Kidney (tissue), 14 donors: ENCODE results near the gene NUDT8. TPM values are rescaled to one million over a fixed set of nuclear protein-coding genes. Genes with fewer than 3 reads are reported as not detected.

Source experiments
- DNase-seq, 5 donors: peaks; one replicate each; pipeline ENCODE4 v3.0.0-alpha.2; 2013 to 2020
- FAIRE-seq: peaks from 2 replicates; lab custom pipeline; 2012; peaks lifted over from hg19 to GRCh38; lab: Jason Lieb, UNC
- H3K27ac ChIP-seq, 2 donors: one replicate each; pipeline ENCODE4 v1.7.0; 2013; ENCODE audit warnings: low read depth in 2 of 2, low read length in 2 of 2, inconsistent platforms in 1 of 2
- H3K27me3 ChIP-seq: one replicate; pipeline ENCODE4 v1.7.1; 2013; ENCODE audit warnings: low read length, inconsistent platforms; ENCODE audit not compliant: control insufficient read depth, insufficient read depth
- H3K36me3 ChIP-seq, 3 donors: one replicate each; pipeline versions ENCODE4 v1.7.0 to v1.7.1; 2013; ENCODE audit warnings: low read length in 3 of 3, control low read depth in 1 of 3, inconsistent platforms in 1 of 3; ENCODE audit not compliant: insufficient read depth in 3 of 3, control insufficient read depth in 2 of 3
- H3K4me1 ChIP-seq, 3 donors: one replicate each; pipeline versions ENCODE4 v1.7.0 to v1.7.1; 2013; ENCODE audit warnings: low read length in 3 of 3, inconsistent platforms in 1 of 3, low read depth in 1 of 3; ENCODE audit not compliant: control insufficient read depth in 2 of 3, insufficient read depth in 2 of 3
- H3K4me3 ChIP-seq, 3 donors: one replicate each; pipeline versions ENCODE4 v1.7.0 to v1.8.1; 2013; ENCODE audit warnings: low read length in 3 of 3, control low read depth in 1 of 3, inconsistent platforms in 1 of 3
- H3K9ac ChIP-seq, 3 donors: one replicate each; pipeline versions ENCODE4 v1.7.0 to v1.7.1; 2013; ENCODE audit warnings: low read length in 3 of 3, control low read depth in 1 of 3, inconsistent platforms in 1 of 3
- H3K9me3 ChIP-seq, 3 donors: one replicate each; pipeline versions ENCODE4 v1.7.0 to v1.7.1; 2013; ENCODE audit warnings: low read length in 3 of 3, control low read depth in 1 of 3, inconsistent platforms in 1 of 3; ENCODE audit not compliant: control insufficient read depth in 2 of 3, insufficient read depth in 1 of 3
- CTCF ChIP-seq: IDR thresholded peaks from 3 replicates; pipeline ENCODE4 v1.5.1; 2012; ENCODE audit warnings: mild to moderate bottlenecking, moderate library complexity, borderline replicate concordance; ENCODE audit not compliant: insufficient read depth; ENCODE audit errors: extremely low read depth
- intact Hi-C: fragments of 100-400 bp; cut with DNase I; formaldehyde crosslinking; loops from one replicate; pipeline ENCODE4 v1.11.1; 2022
- polyA plus RNA-seq: library from polyadenylated mRNA; stranded (reverse); fragments of 350-450 nt; fragmentation: Illumina TruSeq; extraction: RNeasy Lipid Tissue Mini Kit (QIAGEN cat#74804); gene quantifications from one replicate; pipeline ENCODE4 v1.2.3, GENCODE V29; 2014; ENCODE audit warnings: low read depth, low replicate concordance; ENCODE audit not compliant: insufficient read depth
- total RNA-seq: library from RNA; stranded (reverse); fragmentation: NEBNext Ultra II Directional; extraction: Animal tissue kit (Norgen Biotek cat#: 25700); gene quantifications from one replicate; pipeline ENCODE4 v1.2.1, GENCODE V29; 2021
- donor health status: control.
- donor health status: control.
- donor health status: control.
- donor health status: control.
- donor health status: control.
- donor health status: DM: yes; HTN: yes; CAD: no.
- donor health status: Normal renal cell carcinoma (clear cell type).

NUDT8 gene
- total and polyA plus RNA-seq, 2 donors from 2014 or later: 11.9 to 57.0 TPM

GRCh38 chr11:67632175-67632981 lies 2.6 kb upstream of the NUDT8 start:
- Histone ChIP-seq H3K27me3 (no peaks in the 10 kb centered on the region), H3K4me3 (no peak overlapping the region), H3K9ac (no peak overlapping the region), H3K9me3 (no peaks in the 10 kb centered on the region), H3K4me1 (peaks cover 0 to 21% (median 6%) of the 10 kb centered on the region in 3 donors), H3K36me3 (no peaks in the 10 kb centered on the region), H3K27ac (no peak overlapping the region)
- DNase-seq (peak in 2 of 5 donors; percentile 54 to 74), FAIRE-seq (no peak)
- no peak for TF ChIP-seq CTCF
- intact Hi-C loops: no loop called here

GRCh38 chr11:67631853-67632174 lies 2.1 kb upstream of the NUDT8 start:
- Histone ChIP-seq H3K9ac (no peak overlapping the region), H3K27ac (no peak overlapping the region), H3K36me3 (no peaks in the 10 kb centered on the region), H3K4me3 (no peak overlapping the region), H3K27me3 (no peaks in the 10 kb centered on the region), H3K9me3 (no peaks in the 10 kb centered on the region), H3K4me1 (peaks cover 0 to 21% (median 6%) of the 10 kb centered on the region in 3 donors)
- intact Hi-C loops: no loop called here
- FAIRE-seq (no peak), DNase-seq (no peak)
- no peak for TF ChIP-seq CTCF

- Histone ChIP-seq H3K4me3 (no peak overlapping the region), H3K9me3 (no peaks in the 10 kb centered on the region), H3K36me3 (no peaks in the 10 kb centered on the region), H3K9ac (no peak overlapping the region), H3K27ac (no peak overlapping the region), H3K4me1 (peaks cover 0 to 21% (median 6%) of the 10 kb centered on the region in 3 donors), H3K27me3 (no peaks in the 10 kb centered on the region)
- DNase-seq (peak in 3 of 5 donors; percentile 10 to 84 (median 76)), FAIRE-seq (no peak)
- TF ChIP-seq CTCF: no peak
- intact Hi-C loops: no loop called here
Measured at GRCh38 chr11:67631411-67631810, 1.7 kb upstream of the NUDT8 start.
